ENCODE measurements around the gene RBM33.

The RBM33 gene

DNA sequence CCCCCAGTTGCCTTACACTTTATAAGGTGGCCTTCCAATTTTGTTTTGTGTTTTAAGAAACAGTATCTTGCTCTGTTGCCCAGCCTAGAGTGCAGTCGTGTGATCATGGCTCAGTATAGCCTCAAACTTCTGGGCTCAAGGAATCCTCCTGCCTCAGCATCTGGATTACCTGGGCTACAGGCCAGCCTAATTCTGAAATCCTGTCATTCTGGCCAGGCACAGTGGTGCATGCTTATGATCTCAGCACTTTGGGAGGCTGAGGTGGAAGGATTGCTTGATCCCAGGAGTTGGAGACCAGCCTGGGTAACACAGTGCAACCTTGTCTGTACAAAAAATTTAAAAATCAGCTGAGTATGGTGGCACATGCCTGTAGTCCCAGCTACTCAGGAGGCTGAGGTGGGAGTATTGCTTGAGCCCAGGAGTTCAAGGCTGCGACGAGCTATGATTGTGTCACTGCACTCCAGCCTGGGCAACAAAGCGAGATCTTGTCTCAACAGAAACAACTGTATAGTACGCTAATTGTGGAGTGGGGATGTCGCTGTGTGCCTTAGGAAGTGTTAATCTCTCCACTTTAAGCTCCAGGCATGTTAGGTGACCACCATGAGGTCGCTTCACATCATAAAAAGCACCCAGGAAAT lies 24.7 kb upstream of the RBM33 start:
- Histone ChIP-seq H3K9me3 (ENCODE audit: low read depth, low read length) (no peaks in the 10 kb centered on the region), H3K9ac (ENCODE audit: insufficient read length) (no peak overlapping the region), H3K4me3 (no peak overlapping the region), H3K36me3 (ENCODE audit: insufficient read depth, low read length) (no peaks in the 10 kb centered on the region), H3K27ac (no peak overlapping the region)
- DNase-seq (ENCODE audit: low read depth, low spot score), result no peak
- TF ChIP-seq FOXP2 (optimal IDR thresholded peaks at IDR 0.05; ENCODE audit: control extremely low read depth, extremely low read length, insufficient read depth) (no peak), EZH2 (IDR thresholded peaks at IDR 0.05) (no peak), POLR2AphosphoS5 (IDR thresholded peaks at IDR 0.05; ENCODE audit: borderline replicate concordance, low read depth, low read length) (no peak)

DNA sequence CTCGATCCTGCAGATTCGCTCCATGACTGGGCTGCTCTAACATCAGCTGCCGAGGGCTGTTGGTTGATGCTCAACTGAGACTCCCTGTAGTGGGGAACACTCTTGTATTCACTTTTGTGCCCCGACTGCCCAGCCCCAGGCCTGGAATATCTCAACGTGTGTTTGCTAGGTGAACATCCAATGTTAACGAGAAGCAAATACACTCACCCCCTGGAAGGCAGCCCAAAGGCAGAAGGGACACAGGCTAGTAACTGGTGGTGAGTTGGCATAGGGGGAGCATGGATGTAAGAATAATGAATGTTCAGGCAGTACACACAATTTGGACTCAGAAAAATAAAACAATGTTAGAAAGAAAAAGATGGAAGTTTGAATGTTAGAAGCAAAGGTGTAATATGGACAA lies 24.0 kb upstream of the RBM33 start:
- Histone ChIP-seq H3K9me3 (ENCODE audit: low read depth, low read length) (no peaks in the 10 kb centered on the region), H3K9ac (ENCODE audit: insufficient read length) (no peak overlapping the region), H3K36me3 (ENCODE audit: insufficient read depth, low read length) (no peaks in the 10 kb centered on the region), H3K4me3 (no peak overlapping the region), H3K27ac (no peak overlapping the region)
- no peak for TF ChIP-seq POLR2AphosphoS5 (IDR thresholded peaks at IDR 0.05; ENCODE audit: borderline replicate concordance, low read depth, low read length)
- TF ChIP-seq EZH2 (IDR thresholded peaks at IDR 0.05), result no peak
- TF ChIP-seq FOXP2 (optimal IDR thresholded peaks at IDR 0.05; ENCODE audit: control extremely low read depth, extremely low read length, insufficient read depth), result no peak
- DNase-seq (ENCODE audit: low read depth, low spot score), result no peak

DNA sequence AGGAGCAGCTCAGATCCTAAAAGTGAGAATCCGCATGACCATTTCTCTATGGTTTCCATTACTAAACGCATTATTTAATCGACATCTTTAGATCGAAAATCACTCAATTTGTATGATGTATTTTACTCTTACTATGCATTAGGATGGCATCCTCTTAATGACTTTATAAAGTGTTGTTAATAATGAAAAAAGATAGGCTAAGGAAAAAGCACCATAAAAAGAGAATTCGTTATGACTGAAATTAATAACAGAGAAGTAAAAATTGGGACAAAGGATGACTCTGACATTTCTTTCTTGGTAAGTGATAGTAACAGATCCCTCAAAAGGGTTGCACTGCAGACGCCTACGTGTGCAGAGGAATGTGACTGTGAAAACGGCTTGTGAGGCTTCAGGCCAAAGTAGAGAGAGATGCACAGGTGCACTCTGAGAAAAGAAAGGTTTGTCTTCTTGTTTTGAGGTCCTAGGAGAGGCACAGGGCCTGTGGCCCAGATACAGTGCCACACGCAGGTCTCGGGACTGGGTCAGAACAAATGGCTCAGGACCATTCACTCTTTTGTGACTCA lies 23.0 kb upstream of the RBM33 start:
- Histone ChIP-seq H3K9me3 (ENCODE audit: low read depth, low read length) (no peaks in the 10 kb centered on the region), H3K27ac (no peak overlapping the region), H3K4me3 (no peak overlapping the region), H3K9ac (ENCODE audit: insufficient read length) (no peak overlapping the region), H3K36me3 (ENCODE audit: insufficient read depth, low read length) (no peaks in the 10 kb centered on the region)
- TF ChIP-seq EZH2 (IDR thresholded peaks at IDR 0.05) (no peak), POLR2AphosphoS5 (IDR thresholded peaks at IDR 0.05; ENCODE audit: borderline replicate concordance, low read depth, low read length) (no peak), FOXP2 (optimal IDR thresholded peaks at IDR 0.05; ENCODE audit: control extremely low read depth, extremely low read length, insufficient read depth) (no peak)
- no peak for DNase-seq (ENCODE audit: low read depth, low spot score)

DNA sequence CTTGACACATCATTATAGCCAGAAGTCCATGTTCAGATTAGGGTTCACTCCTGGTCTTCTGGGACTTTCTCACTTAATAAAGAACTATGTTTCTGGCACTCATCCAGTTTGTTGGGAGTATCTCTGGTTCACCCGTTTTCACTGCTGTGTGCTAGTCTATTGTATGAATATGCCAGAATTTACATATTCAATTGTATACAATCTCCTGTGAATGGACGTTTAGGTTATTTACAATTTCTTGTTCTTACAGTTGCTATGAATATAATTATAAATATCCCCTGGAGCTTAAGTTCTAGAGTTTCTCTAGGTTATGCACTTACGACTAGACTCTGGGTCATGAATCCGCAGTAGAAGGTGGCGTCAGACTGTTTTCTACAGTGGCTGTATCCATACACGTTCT lies 20.0 kb upstream of the RBM33 start:
- Histone ChIP-seq H3K4me3 (no peak overlapping the region), H3K36me3 (ENCODE audit: insufficient read depth, low read length) (no peaks in the 10 kb centered on the region)
- TF ChIP-seq FOXP2 (optimal IDR thresholded peaks at IDR 0.05; ENCODE audit: control extremely low read depth, extremely low read length, insufficient read depth) (no peak), EZH2 (IDR thresholded peaks at IDR 0.05) (no peak), POLR2AphosphoS5 (IDR thresholded peaks at IDR 0.05; ENCODE audit: borderline replicate concordance, low read depth, low read length) (no peak)

DNA sequence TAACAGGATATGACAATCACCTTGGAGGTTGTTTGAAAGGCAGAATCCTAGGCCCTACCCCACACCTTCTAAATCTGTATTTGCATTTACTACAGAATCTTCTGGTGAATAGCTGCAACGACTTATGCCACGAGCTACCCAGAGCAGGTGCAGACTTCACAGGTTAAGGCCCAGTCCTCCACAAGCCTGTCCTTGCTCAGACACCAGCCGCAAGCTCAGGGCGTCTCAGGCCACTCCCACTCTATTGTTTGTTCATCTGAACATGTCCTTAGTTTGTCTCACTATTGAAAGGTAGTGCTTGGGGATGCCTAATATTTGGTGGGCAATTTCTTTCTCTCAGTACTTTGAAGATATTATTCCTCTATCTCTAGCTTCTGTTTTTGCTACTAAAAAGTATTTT lies 18.9 kb upstream of the RBM33 start:
- H3K4me3 ChIP-seq, result no peak overlapping the region
- TF ChIP-seq FOXP2 (optimal IDR thresholded peaks at IDR 0.05; ENCODE audit: control extremely low read depth, extremely low read length, insufficient read depth) (no peak), POLR2AphosphoS5 (IDR thresholded peaks at IDR 0.05; ENCODE audit: borderline replicate concordance, low read depth, low read length) (no peak), EZH2 (IDR thresholded peaks at IDR 0.05) (no peak)
- H3K9me3 ChIP-seq (ENCODE audit: low read depth, low read length), result peaks cover 3% of the 10 kb centered on the region; the same call in 1 of the 2 replicates
- H3K36me3 ChIP-seq (ENCODE audit: insufficient read depth, low read length), result no peaks in the 10 kb centered on the region
- no peak overlapping the region for H3K9ac ChIP-seq (ENCODE audit: insufficient read length)
- no peak overlapping the region for H3K27ac ChIP-seq
- DNase-seq (ENCODE audit: low read depth, low spot score), result no peak

More for the DNA sequence above, 20.0 kb upstream of the RBM33 start:
- Histone ChIP-seq H3K9me3 (ENCODE audit: low read depth, low read length) (peaks cover 3% of the 10 kb centered on the region; the same call in 1 of the 2 replicates), H3K9ac (ENCODE audit: insufficient read length) (no peak overlapping the region), H3K27ac (no peak overlapping the region)
- no peak for DNase-seq (ENCODE audit: low read depth, low spot score)

DNA sequence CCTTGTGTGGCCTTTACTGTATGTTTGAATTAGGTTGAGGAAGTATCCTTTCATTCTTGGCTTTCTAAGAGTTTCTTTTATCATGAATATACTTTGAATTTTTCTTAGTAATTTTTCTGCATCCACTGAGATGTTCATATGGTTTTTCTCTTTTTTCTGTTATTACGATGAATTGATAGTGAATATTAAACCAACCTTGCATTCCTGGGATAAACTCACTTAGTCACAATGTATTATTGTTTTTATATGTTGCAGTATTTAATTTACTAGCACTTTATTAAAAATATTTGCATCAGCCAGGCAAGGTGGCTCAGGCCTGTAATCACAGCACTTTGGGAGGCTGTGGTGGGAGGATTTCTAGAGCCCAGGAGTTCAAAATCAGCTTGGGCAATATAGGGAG lies 15.3 kb upstream of the RBM33 start:
- no peak for TF ChIP-seq POLR2AphosphoS5 (IDR thresholded peaks at IDR 0.05; ENCODE audit: borderline replicate concordance, low read depth, low read length)
- no peak for TF ChIP-seq FOXP2 (optimal IDR thresholded peaks at IDR 0.05; ENCODE audit: control extremely low read depth, extremely low read length, insufficient read depth)
- Histone ChIP-seq H3K9ac (ENCODE audit: insufficient read length) (no peak overlapping the region), H3K9me3 (ENCODE audit: low read depth, low read length) (peaks cover 3% of the 10 kb centered on the region; the same call in 1 of the 2 replicates)

DNA sequence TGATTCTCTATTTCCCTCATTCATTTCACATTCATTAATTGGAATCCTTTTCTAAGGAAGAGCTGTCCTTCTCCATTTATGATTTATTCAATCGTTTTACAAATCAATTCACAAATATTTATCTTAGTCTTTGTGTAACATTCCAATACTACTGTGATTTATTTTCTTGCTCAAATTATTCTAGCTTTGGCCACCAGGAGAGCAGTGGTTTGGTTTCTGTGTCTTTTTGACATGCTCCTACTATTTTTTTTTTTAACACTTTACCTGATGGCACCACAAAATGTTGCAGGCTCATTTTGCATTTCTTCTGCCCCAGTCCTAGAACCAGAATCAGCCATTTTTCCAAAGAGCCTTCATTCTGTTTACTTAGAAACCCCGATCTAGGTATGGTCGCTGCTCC lies 13.3 kb upstream of the RBM33 start:
- no peak overlapping the region for H3K4me3 ChIP-seq
- H3K9ac ChIP-seq (ENCODE audit: insufficient read length), result no peak overlapping the region
- no peak for DNase-seq (ENCODE audit: low read depth, low spot score)
- no peak overlapping the region for H3K27ac ChIP-seq
- TF ChIP-seq POLR2AphosphoS5 (IDR thresholded peaks at IDR 0.05; ENCODE audit: borderline replicate concordance, low read depth, low read length), result no peak
- TF ChIP-seq FOXP2 (optimal IDR thresholded peaks at IDR 0.05; ENCODE audit: control extremely low read depth, extremely low read length, insufficient read depth), result no peak
- TF ChIP-seq EZH2 (IDR thresholded peaks at IDR 0.05), result no peak
- H3K9me3 ChIP-seq (ENCODE audit: low read depth, low read length), result peaks cover 3% of the 10 kb centered on the region; the same call in 1 of the 2 replicates
- no peaks in the 10 kb centered on the region for H3K36me3 ChIP-seq (ENCODE audit: insufficient read depth, low read length)

More for the DNA sequence above, 15.3 kb upstream of the RBM33 start:
- H3K4me3 ChIP-seq, result no peak overlapping the region
- no peaks in the 10 kb centered on the region for H3K36me3 ChIP-seq (ENCODE audit: insufficient read depth, low read length)
- no peak for DNase-seq (ENCODE audit: low read depth, low spot score)
- no peak overlapping the region for H3K27ac ChIP-seq

DNA sequence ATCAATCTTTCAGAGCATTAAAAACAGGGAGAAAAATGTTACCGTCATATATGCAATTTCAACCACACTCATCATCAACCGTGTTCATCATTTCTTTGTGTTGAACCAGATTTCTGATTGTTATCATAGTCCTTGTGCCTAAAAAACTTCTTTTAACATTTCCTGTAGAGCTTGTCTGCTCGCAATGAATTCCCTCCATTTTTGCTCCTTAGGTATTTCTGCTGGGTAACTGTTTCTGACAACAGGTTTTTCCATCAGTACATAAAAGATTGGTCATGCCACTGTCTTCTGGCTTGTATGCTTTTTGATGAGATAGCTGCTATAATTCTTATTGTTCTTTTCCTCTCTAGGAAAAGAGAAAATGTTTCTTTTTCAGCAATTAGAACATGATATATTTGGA lies 8.6 kb upstream of the RBM33 start:
- no peak for TF ChIP-seq EZH2 (IDR thresholded peaks at IDR 0.05)
- no peak for TF ChIP-seq FOXP2 (optimal IDR thresholded peaks at IDR 0.05; ENCODE audit: control extremely low read depth, extremely low read length, insufficient read depth)
- TF ChIP-seq POLR2AphosphoS5 (IDR thresholded peaks at IDR 0.05; ENCODE audit: borderline replicate concordance, low read depth, low read length), result no peak
- no peak overlapping the region for H3K27ac ChIP-seq
- no peak overlapping the region for H3K9ac ChIP-seq (ENCODE audit: insufficient read length)
- peaks cover 4% of the 10 kb centered on the region; the same call in 1 of the 2 replicates for H3K36me3 ChIP-seq (ENCODE audit: insufficient read depth, low read length)
- no peak for DNase-seq (ENCODE audit: low read depth, low spot score)
- H3K9me3 ChIP-seq (ENCODE audit: low read depth, low read length), result peaks cover 6% of the 10 kb centered on the region; the same call in 1 of the 2 replicates
- no peak overlapping the region for H3K4me3 ChIP-seq
